Measurements from ENCODE around the gene PGP.

PGP gene

GRCh38 chr16:2172688-2173335 is 41.8 kb downstream of the PGP start:
- H3K4me3 ChIP-seq (ENCODE audit: low read depth, low read length) = no peak overlapping the region
- TF ChIP-seq, protein P1, sequence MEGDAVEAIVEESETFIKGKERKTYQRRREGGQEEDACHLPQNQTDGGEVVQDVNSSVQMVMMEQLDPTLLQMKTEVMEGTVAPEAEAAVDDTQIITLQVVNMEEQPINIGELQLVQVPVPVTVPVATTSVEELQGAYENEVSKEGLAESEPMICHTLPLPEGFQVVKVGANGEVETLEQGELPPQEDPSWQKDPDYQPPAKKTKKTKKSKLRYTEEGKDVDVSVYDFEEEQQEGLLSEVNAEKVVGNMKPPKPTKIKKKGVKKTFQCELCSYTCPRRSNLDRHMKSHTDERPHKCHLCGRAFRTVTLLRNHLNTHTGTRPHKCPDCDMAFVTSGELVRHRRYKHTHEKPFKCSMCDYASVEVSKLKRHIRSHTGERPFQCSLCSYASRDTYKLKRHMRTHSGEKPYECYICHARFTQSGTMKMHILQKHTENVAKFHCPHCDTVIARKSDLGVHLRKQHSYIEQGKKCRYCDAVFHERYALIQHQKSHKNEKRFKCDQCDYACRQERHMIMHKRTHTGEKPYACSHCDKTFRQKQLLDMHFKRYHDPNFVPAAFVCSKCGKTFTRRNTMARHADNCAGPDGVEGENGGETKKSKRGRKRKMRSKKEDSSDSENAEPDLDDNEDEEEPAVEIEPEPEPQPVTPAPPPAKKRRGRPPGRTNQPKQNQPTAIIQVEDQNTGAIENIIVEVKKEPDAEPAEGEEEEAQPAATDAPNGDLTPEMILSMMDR (IDR thresholded peaks at IDR 0.05; ENCODE audit: insufficient read depth, low read depth, low read length, missing control alignments) = no peak
- DNase-seq (ENCODE audit: low read depth) = no peak

DNA sequence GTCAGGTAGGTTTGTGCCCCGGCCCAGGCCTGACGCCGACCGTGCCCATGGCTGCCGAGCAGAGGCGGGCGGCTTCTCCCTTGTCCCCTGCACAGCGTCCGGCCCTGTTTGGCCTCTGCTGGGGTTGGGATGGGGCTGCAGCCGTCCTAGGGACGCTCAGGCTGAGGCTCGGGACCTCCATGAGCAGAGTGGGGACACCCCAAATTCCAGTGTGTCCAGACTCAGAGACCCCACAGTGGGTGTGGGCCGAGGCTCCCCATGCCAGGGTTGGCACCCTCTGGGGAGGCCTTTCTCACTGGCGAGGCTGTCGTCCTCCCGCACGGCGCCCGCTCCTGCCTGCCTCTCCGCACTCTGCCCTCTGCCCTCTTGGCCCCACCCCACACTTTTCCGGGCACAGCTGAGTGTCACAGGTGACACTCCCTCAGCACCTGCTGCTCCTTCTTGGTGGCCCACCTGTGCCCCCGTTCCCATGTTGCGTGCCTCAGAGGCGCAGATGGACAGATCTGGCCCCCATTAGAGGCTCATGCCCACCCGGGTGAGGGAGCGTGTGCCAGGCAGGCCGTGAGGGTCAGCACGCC is 43.0 kb downstream of the PGP start:
- TF ChIP-seq, protein P1 (IDR thresholded peaks at IDR 0.05; ENCODE audit: insufficient read depth, low read depth, low read length, missing control alignments) = no peak
- no peak for DNase-seq (ENCODE audit: low read depth)
- no peak overlapping the region for H3K4me3 ChIP-seq (ENCODE audit: low read depth, low read length)

GRCh38 chr16:2170587-2171435 is 43.8 kb downstream of the PGP start:
- TF ChIP-seq, protein P1 (IDR thresholded peaks at IDR 0.05; ENCODE audit: insufficient read depth, low read depth, low read length, missing control alignments) = no peak
- DNase-seq (ENCODE audit: low read depth) = no peak
- no peak overlapping the region for H3K4me3 ChIP-seq (ENCODE audit: low read depth, low read length)

DNA sequence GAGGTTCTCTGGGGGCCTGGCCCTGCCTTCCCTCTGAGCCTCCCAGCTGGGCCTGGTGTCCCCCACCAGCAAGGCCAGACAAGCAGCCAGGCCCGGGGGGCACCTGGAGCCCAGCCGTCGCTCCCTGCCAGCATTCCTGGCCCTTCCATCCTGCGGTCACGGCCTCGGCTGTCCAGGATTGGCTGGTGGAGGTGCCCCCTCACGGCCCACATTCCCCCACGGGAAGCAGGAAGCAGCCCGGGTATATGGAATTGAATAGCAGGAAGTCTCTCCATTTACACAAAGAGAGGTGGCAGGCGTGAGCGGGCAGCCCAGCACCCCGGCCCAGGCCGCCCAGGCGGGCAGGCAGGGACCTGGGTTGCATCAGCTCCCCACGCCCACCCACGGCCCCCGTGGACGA is 44.6 kb downstream of the PGP start:
- TF ChIP-seq, protein P1 (IDR thresholded peaks at IDR 0.05; ENCODE audit: insufficient read depth, low read depth, low read length, missing control alignments) = no peak
- DNase-seq (ENCODE audit: low read depth) = no peak
- H3K4me3 ChIP-seq (ENCODE audit: low read depth, low read length) = no peak overlapping the region

GRCh38 chr16:2167068-2167638 is 47.5 kb downstream of the PGP start:
- TF ChIP-seq, protein P1 (IDR thresholded peaks at IDR 0.05; ENCODE audit: insufficient read depth, low read depth, low read length, missing control alignments) = no peak
- no peak for DNase-seq (ENCODE audit: low read depth)
- H3K4me3 ChIP-seq (ENCODE audit: low read depth, low read length) = no peak overlapping the region

GRCh38 chr16:2166263-2167067 is 48.2 kb downstream of the PGP start:
- H3K4me3 ChIP-seq (ENCODE audit: low read depth, low read length) = no peak overlapping the region
- DNase-seq (ENCODE audit: low read depth) = no peak
- TF ChIP-seq, protein P1 (IDR thresholded peaks at IDR 0.05; ENCODE audit: insufficient read depth, low read depth, low read length, missing control alignments) = no peak

Measured in GM12865 (cell line).